Measurements from ENCODE around the gene KLF3. TPM values are rescaled to one million over a fixed set of nuclear protein-coding genes. Genes with fewer than 3 reads are reported as not detected.

The KLF3 gene
- polyA plus RNA-seq, 1 donor from 2014 or later = 12.3 TPM

- no peaks in the 10 kb centered on the region for H3F3A ChIP-seq (ENCODE audit: insufficient read depth, low read length, poor library complexity, severe bottlenecking)
- no peaks in the 10 kb centered on the region for H3K79me2 ChIP-seq (replicated peaks; ENCODE audit: insufficient read depth, low read length)
- no peak overlapping the region for H3K9ac ChIP-seq (ENCODE audit: low read length)
- no peaks in the 10 kb centered on the region for H4K20me1 ChIP-seq (ENCODE audit: insufficient read depth)
- TF ChIP-seq EP300 (conservative IDR thresholded peaks at IDR 0.05; ENCODE audit: poor library complexity, severe bottlenecking) (no peak), TAF1 (IDR thresholded peaks at IDR 0.05; ENCODE audit: low read depth) (no peak), EZH2 (IDR thresholded peaks at IDR 0.05; ENCODE audit: borderline replicate concordance, insufficient read depth, low read length, poor library complexity, severe bottlenecking) (no peak), MXI1 (conservative IDR thresholded peaks at IDR 0.05; ENCODE audit: poor library complexity, severe bottlenecking) (no peak), REST (IDR thresholded peaks at IDR 0.05; ENCODE audit: borderline replicate concordance) (no peak), POLR2AphosphoS5 (IDR thresholded peaks at IDR 0.05) (no peak), CTCF (IDR thresholded peaks at IDR 0.05; ENCODE audit: poor library complexity, severe bottlenecking) (no peak), RAD21 (conservative IDR thresholded peaks at IDR 0.05) (no peak), SMC3 (conservative IDR thresholded peaks at IDR 0.05; ENCODE audit: poor library complexity) (no peak)
- no peaks in the 10 kb centered on the region for H3K9me2 ChIP-seq (ENCODE audit: insufficient read depth, low read length)
- H3K27ac ChIP-seq (ENCODE audit: low read length) = no peak overlapping the region
- H3K27me3 ChIP-seq (ENCODE audit: insufficient read depth, low read depth, low read length) = no peaks in the 10 kb centered on the region
- H3K4me3 ChIP-seq (ENCODE audit: low read length) = no peak overlapping the region
- no peak overlapping the region for H2AFZ ChIP-seq (ENCODE audit: low read depth, low read length)
- H3K9me3 ChIP-seq (ENCODE audit: low read length) = no peaks in the 10 kb centered on the region
- H3K4me2 ChIP-seq (ENCODE audit: low read length) = no peak overlapping the region
- H3K36me3 ChIP-seq (ENCODE audit: insufficient read depth, low read length) = no peaks in the 10 kb centered on the region
Measured at GRCh38 chr4:38734911-38735310, 70.9 kb downstream of the KLF3 start.

- H3K27me3 ChIP-seq (ENCODE audit: insufficient read depth, low read depth, low read length) = no peaks in the 10 kb centered on the region
- TF ChIP-seq RAD21 (conservative IDR thresholded peaks at IDR 0.05) (no peak), REST (IDR thresholded peaks at IDR 0.05; ENCODE audit: borderline replicate concordance) (no peak), EZH2 (IDR thresholded peaks at IDR 0.05; ENCODE audit: borderline replicate concordance, insufficient read depth, low read length, poor library complexity, severe bottlenecking) (no peak), SMC3 (conservative IDR thresholded peaks at IDR 0.05; ENCODE audit: poor library complexity) (no peak), CTCF (IDR thresholded peaks at IDR 0.05; ENCODE audit: poor library complexity, severe bottlenecking) (no peak), TAF1 (IDR thresholded peaks at IDR 0.05; ENCODE audit: low read depth) (no peak), EP300 (conservative IDR thresholded peaks at IDR 0.05; ENCODE audit: poor library complexity, severe bottlenecking) (no peak), MXI1 (conservative IDR thresholded peaks at IDR 0.05; ENCODE audit: poor library complexity, severe bottlenecking) (no peak), POLR2AphosphoS5 (IDR thresholded peaks at IDR 0.05) (no peak)
- no peaks in the 10 kb centered on the region for H3K79me2 ChIP-seq (replicated peaks; ENCODE audit: insufficient read depth, low read length)
- H3K9me3 ChIP-seq (ENCODE audit: low read length) = no peaks in the 10 kb centered on the region
- no peak overlapping the region for H3K27ac ChIP-seq (ENCODE audit: low read length)
- H3K9me2 ChIP-seq (ENCODE audit: insufficient read depth, low read length) = no peaks in the 10 kb centered on the region
- H4K20me1 ChIP-seq (ENCODE audit: insufficient read depth) = no peaks in the 10 kb centered on the region
- H3F3A ChIP-seq (ENCODE audit: insufficient read depth, low read length, poor library complexity, severe bottlenecking) = no peaks in the 10 kb centered on the region
- H3K4me3 ChIP-seq (ENCODE audit: low read length) = no peak overlapping the region
- no peak overlapping the region for H3K9ac ChIP-seq (ENCODE audit: low read length)
- H3K36me3 ChIP-seq (ENCODE audit: insufficient read depth, low read length) = no peaks in the 10 kb centered on the region
- no peak overlapping the region for H2AFZ ChIP-seq (ENCODE audit: low read depth, low read length)
- H3K4me2 ChIP-seq (ENCODE audit: low read length) = no peak overlapping the region
Measured at GRCh38 chr4:38735870-38736269, 71.9 kb downstream of the KLF3 start.

All from neural cell (in vitro differentiated cells).